Daoy (cell line): ENCODE measurements around the gene CCL16. TPM values are rescaled to one million over a fixed set of nuclear protein-coding genes. Genes with fewer than 3 reads are reported as not detected.
"Not testable (repeated sequence)": the region's sequence is repeated elsewhere in the genome, so short reads cannot be mapped to it uniquely, and the experiment has no call there.

Experiments used
- DNase-seq: peaks from one replicate; pipeline ENCODE4 v3.0.0-alpha.2; 2015; ENCODE audit warnings: low read depth
- total RNA-seq: library from RNA; depleted of rRNA; stranded (reverse); fragments of >200 nt; shearing (Covaris generic); gene quantifications from 2 replicates; pipeline ENCODE4 v1.2.3, GENCODE V29; 2014; rRNA removed

Gene CCL16
- total RNA-seq: not detected in 2 replicates

DNA sequence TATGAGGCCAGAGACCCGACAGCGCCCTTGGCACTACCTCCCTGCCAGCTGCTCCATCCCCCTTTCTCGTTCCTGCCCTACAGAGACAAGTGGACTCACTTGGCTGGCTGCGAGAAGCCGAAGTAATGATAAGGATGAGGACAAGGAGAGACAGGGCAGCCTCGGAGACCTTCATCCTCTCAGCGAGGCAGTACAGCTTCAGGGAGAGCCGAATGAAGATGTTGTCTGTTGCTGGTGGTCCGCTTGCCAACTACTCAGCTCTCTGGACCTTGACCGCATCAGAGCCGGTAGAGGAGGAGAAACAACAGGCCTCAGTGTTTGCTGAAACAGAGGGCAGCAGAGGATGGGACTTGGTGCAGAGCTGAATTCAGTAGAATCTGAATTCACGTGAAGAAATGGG lies at the start of gene CCL16:
TSS of gene CCL16 (minus strand) at position 252 of the 400 bp plus-strand sequence. CDS start at position 175, 77 bp downstream.
- DNase-seq: no peak

DNA sequence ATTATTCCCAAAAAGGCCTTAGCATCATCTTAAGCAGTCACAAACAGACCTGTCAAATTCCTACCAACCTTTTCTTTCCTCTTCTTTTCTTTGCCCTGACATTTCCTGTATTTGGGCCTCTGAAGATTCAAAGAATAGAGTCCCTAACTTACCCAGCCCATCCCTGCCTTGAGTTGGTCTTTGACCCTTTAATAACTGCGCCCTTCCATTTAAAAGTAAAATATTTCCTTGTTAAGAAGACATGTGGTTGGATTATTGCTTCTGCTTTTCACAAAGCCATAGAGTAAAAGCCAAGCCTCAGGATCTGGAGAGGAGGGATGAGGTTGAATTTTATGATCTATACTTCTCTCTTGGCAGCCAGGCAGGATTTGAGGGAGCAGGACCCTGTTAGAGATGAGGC lies 49.7 kb upstream of the CCL16 start:
- no peak for DNase-seq

- DNase-seq: no peak
Measured at GRCh38 chr17:36027761-36028160, 46.5 kb upstream of the CCL16 start.

GRCh38 chr17:36024106-36024869 lies 43.0 kb upstream of the CCL16 start:
- DNase-seq: no peak

GRCh38 chr17:36019423-36019822 lies 38.1 kb upstream of the CCL16 start:
- DNase-seq: no peak

DNA sequence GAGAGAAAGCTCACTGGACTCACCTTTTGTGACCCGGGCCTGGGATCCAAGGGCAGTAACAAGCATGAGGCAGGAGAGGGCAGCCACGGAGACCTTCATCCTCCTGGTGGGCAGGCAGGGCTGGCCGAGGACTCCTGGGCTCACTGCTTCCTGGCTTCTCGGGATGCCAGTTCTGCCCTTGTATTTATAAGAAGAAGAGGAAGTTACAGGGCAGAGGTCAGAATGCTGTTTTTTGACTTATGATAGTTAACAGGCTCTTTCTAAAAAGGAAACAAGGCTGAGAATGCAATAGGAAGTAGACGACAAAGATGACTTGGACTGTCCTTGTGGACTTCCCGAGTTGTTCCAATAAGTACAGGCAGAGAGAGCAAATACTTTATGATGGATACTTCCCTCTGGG lies 36.5 kb upstream of the CCL16 start, which contains the start of gene CCL23:
TSS of gene CCL23 (minus strand) at position 174 of the 400 bp plus-strand sequence. CDS start at position 99, 75 bp downstream.
- no peak for DNase-seq

GRCh38 chr17:36016555-36016954 lies 35.3 kb upstream of the CCL16 start:
- DNase-seq: no peak

DNA sequence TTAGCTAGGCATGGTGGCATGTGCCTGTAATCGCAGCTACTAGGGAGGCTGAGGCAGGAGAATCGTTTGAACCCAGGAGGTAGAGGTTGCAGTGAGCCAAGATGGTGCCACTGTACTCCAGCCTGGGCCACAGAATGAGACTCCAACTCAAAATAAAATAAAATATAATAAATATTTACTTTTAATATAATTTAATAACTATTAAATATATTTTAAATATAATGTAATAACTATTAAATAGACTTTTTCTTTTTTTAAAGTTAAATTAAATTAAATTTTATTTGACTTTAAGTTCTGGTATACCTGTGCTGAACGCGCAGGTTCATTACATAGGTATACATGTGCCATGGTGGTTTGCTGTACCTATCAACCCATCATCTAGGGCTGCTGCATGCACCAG lies 34.6 kb upstream of the CCL16 start:
- DNase-seq: not testable (repeated sequence)

DNA sequence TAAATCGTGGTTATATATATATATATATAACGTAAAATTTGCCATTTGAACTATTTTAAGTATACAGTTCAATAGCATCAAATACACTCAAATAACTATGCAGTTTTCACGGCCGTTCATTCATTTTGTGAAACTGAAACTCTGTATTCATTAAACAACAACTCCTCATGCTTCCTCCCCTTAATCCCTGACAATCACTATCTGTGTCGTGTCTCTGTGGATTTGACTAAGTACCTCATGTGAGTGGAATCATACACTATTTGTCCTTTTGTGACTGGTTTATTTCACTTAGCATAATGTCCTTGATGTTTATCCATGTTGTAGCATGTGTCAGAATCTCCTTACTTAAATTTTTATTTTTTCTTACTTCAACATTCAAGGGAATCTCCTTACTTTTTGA lies 33.6 kb upstream of the CCL16 start:
- DNase-seq: no peak

DNA sequence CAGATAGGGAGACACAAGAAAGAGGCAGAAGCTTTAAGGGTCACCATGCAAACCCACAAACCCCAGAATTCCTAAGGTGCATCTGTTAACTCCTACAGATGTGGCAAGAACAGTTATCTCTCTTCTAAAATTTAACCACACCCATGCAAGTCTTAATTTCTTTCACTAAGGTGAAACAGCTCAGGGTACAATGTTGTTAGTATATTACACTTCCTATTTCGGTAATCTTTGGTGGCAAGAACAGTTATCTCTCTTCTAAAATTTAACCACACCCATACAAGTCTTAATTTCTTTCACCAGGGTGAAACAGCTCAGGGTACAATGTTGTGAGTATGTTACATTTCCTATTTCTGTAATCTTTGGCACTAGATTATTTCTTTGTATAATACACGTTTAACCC lies 29.9 kb upstream of the CCL16 start:
- DNase-seq: no peak

DNA sequence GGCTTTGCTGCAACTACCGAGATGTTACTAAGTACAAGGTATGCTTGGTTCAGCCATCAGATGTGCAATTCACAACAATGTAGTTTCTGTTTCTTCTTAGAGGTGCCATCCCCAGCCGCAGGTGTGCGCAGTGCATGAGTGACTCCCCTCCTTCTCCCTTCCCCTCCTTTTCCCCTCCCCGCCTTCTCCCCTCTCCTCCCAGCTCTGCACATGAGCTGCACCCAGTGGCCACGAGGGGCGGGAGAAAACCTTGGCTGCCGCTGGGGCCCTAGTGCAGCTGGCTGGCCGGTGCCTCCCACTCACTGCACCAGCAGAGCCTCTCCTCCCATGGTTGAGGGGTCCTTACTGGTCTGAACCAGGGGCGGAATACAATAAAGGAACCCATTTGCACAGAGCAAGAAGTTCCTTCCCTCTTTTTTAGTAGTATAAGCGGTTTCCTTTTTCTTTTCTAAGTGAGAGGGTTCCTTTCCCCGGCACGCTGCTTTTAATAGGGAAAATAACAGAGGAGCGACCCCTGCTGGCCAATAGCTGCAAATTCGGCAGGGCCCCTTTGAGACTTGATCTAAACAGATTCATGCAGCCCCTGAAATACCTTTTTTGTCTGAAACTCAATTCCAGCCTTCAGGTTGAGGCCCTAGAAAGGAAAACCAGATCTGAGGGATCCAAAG lies 27.8 kb upstream of the CCL16 start:
- no peak for DNase-seq

- DNase-seq: no peak
Measured at GRCh38 chr17:36004594-36005108, 23.4 kb upstream of the CCL16 start.

DNA sequence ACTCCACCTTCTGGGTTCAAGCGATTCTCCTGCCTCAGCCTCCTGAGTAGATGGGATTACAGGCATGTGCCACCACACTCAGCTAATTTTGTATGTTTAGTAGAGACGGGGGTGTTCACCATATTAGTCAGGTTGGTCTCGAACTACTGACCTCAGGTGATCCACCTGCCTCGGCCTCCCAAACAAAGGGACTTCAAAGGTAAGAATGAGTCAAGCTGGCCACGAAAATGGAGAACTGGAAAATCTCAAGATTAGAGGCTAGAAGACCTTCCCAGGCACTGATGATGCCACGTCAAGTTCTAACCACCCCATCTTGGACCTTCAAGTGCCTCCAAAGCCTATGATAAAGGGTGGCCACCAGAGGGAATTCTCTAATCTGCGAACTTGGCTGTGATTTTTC lies 21.3 kb upstream of the CCL16 start:
- no peak for DNase-seq

GRCh38 chr17:36001862-36002603 lies 20.7 kb upstream of the CCL16 start:
- DNase-seq: no peak

GRCh38 chr17:36001110-36001771 lies 19.9 kb upstream of the CCL16 start, which contains the start of gene CCL15:
Gene CCL15, minus strand, starts transcription at chr17:36001553. Its CDS starts 61 bp downstream, at chr17:36001492.
- no peak for DNase-seq

DNA sequence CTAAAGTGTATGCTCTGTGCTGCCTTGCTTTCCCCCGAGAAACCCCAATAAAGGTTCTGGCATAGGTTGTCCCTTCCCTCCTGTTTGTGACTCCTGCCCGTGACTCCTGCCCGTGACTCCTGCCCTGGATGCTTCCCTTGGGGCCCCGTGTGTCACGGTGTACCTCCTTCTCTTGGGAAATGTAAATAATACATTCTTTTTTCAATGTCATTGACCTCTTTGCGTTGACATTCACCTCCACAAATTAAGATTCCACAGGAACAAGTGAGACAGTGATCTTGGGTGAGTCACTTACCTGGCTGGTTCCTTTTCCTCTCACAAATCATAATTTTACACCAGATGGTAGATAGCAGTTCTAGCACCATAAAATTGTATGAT lies 19.4 kb upstream of the CCL16 start:
- DNase-seq: no peak

GRCh38 chr17:35998756-35999155 lies 17.5 kb upstream of the CCL16 start:
- DNase-seq: no peak

- no peak for DNase-seq
Measured at GRCh38 chr17:35998018-35998545, 16.8 kb upstream of the CCL16 start.

DNA sequence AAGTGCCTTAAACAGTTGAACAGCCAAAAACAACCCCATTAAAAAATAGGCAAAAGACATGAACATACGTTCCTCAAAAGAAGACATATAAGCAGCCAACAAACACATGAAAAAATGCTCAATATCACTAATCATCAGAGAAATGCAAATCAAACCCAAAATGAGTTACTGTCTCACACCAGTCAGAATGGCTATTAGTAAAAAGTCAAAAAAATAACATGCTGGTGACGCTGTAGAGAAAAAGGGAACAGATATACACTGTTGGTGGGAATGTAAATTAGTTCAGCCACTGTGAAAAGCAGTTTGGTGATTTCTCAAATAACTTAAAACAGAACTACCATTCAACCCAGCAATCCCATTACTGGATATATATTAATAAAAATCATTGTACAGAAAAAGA lies 14.0 kb upstream of the CCL16 start:
- DNase-seq: not testable (repeated sequence)

DNA sequence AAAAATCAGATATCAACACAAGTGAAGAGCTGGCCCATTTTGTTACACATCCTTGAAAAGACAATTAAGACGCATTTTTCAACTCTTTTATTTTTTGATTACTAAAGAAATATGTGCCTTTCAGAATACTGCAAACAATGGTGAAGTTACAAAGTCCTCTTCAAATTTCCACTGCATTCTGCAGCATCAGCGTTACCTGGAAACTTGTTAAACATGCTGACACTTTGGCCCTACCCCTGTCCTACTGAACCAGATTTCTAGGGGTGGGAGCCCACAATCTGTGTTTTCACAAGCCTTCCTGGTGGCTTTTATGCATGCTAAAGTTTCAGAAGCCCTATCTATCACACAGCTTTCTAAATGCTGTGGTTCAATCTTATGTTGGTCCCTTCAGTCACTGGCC lies 9.8 kb upstream of the CCL16 start:
- DNase-seq: no peak

- DNase-seq: no peak
Measured at GRCh38 chr17:35988164-35988563, 6.9 kb upstream of the CCL16 start.
